GM12873 (cell line): ENCODE results near the gene AHSG.

Experiments used
- CTCF ChIP-seq: IDR thresholded peaks from 2 replicates; pipeline ENCODE4 v1.5.1; 2012; ENCODE audit warnings: low read depth, mild to moderate bottlenecking, moderate library complexity, low read length, control low read depth; ENCODE audit not compliant: insufficient read depth; ENCODE audit errors: missing control alignments

The AHSG gene

GRCh38 chr3:186640473-186640818 is 27.6 kb downstream of the AHSG start:
- TF ChIP-seq CTCF, result no peak

GRCh38 chr3:186640929-186641328 is 28.1 kb downstream of the AHSG start:
- TF ChIP-seq CTCF, result no peak

GRCh38 chr3:186642014-186642413 is 29.2 kb downstream of the AHSG start:
- TF ChIP-seq CTCF, result no peak

- TF ChIP-seq CTCF, result no peak
Measured at GRCh38 chr3:186643493-186643892, 30.6 kb downstream of the AHSG start.

- TF ChIP-seq CTCF, result no peak
Measured at GRCh38 chr3:186644683-186645082, 31.8 kb downstream of the AHSG start.

GRCh38 chr3:186646106-186646505 is 33.2 kb downstream of the AHSG start:
- no peak for TF ChIP-seq CTCF

GRCh38 chr3:186646841-186647240 is 34.0 kb downstream of the AHSG start:
- TF ChIP-seq CTCF, result no peak

GRCh38 chr3:186648851-186649250 is 36.0 kb downstream of the AHSG start:
- TF ChIP-seq CTCF, result no peak
